ENCODE measurements around the gene ABLIM2. TPM values are rescaled to one million over a fixed set of nuclear protein-coding genes. Genes with fewer than 3 reads are reported as not detected.

ABLIM2 gene
- total and polyA plus RNA-seq, 10 of the 15 experiments (the other 5 are each of a cell fraction or from before 2014, with no cell fraction given): 0.03 to 0.15 (median 0.05) TPM; not detected in 7

GRCh38 chr4:8167815-8168214 is 9.2 kb upstream of the ABLIM2 start (continued):
- TF ChIP-seq KLF5 (IDR thresholded peaks at IDR 0.05; ENCODE audit: partially characterized antibody) (no peak), ZSCAN29 (IDR thresholded peaks at IDR 0.05) (no peak), CHD2 (IDR thresholded peaks at IDR 0.05; ENCODE audit: borderline replicate concordance, low read depth, low read length) (no peak), ZBED1 (IDR thresholded peaks at IDR 0.05; ENCODE audit: borderline replicate concordance) (no peak), NBN (IDR thresholded peaks at IDR 0.05) (no peak)

GRCh38 chr4:8167291-8167690 is 8.7 kb upstream of the ABLIM2 start:
- H3K9me3 ChIP-seq (replicated peaks; ENCODE audit: control insufficient read depth, insufficient read depth, low read length): peaks cover 8% of the 10 kb centered on the region; the same call in 2 of the 3 replicates
- RAD21 ChIA-PET (ENCODE audit: unreplicated experiment): no interaction called here
- no peak overlapping the region for H3K4me3 ChIP-seq
- FAIRE-seq (no peak), DNase-seq (ENCODE audit: low read depth, low spot score) (no peak), ATAC-seq (no peak)
- no peak overlapping the region for H3K4me2 ChIP-seq (ENCODE audit: control insufficient read depth, insufficient read depth)
- H2AFZ ChIP-seq (ENCODE audit: control insufficient read depth, low read depth, low read length): no peak overlapping the region
- CTCF ChIA-PET: interaction anchor here (0.7 kb wide), 1 partner anchor 10 kb away, joined by 4 read pairs; no protein-coding TSS in a partner anchor
- H3K27me3 ChIP-seq (replicated peaks in 1 of 2; ENCODE audit: control insufficient read depth in 2 of 2, insufficient read depth in 2 of 2, low read length in 1 of 2): no peaks in the 10 kb centered on the region
- TF ChIP-seq POU2F2 (IDR thresholded peaks at IDR 0.05; ENCODE audit: borderline replicate concordance, low read depth, low read length): no peak
- TF ChIP-seq, protein P1, sequence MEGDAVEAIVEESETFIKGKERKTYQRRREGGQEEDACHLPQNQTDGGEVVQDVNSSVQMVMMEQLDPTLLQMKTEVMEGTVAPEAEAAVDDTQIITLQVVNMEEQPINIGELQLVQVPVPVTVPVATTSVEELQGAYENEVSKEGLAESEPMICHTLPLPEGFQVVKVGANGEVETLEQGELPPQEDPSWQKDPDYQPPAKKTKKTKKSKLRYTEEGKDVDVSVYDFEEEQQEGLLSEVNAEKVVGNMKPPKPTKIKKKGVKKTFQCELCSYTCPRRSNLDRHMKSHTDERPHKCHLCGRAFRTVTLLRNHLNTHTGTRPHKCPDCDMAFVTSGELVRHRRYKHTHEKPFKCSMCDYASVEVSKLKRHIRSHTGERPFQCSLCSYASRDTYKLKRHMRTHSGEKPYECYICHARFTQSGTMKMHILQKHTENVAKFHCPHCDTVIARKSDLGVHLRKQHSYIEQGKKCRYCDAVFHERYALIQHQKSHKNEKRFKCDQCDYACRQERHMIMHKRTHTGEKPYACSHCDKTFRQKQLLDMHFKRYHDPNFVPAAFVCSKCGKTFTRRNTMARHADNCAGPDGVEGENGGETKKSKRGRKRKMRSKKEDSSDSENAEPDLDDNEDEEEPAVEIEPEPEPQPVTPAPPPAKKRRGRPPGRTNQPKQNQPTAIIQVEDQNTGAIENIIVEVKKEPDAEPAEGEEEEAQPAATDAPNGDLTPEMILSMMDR (IDR thresholded peaks at IDR 0.05 in 2 of 3, conservative IDR thresholded peaks at IDR 0.05 in 1 of 3; ENCODE audit: control insufficient read depth in 2 of 3, extremely low read depth in 1 of 3, insufficient read depth in 1 of 3, low read depth in 3 of 3, low read length in 3 of 3): no peak
- no peak for TF ChIP-seq STAT1 (conservative IDR thresholded peaks at IDR 0.05)
- TF ChIP-seq, protein P2, sequence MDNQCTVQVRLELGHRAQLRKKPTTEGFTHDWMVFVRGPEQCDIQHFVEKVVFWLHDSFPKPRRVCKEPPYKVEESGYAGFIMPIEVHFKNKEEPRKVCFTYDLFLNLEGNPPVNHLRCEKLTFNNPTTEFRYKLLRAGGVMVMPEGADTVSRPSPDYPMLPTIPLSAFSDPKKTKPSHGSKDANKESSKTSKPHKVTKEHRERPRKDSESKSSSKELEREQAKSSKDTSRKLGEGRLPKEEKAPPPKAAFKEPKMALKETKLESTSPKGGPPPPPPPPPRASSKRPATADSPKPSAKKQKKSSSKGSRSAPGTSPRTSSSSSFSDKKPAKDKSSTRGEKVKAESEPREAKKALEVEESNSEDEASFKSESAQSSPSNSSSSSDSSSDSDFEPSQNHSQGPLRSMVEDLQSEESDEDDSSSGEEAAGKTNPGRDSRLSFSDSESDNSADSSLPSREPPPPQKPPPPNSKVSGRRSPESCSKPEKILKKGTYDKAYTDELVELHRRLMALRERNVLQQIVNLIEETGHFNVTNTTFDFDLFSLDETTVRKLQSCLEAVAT (IDR thresholded peaks at IDR 0.05): no peak
- peak; percentile 64; the same call in 1 of the 2 replicates for TF ChIP-seq SPI1 (IDR thresholded peaks at IDR 0.05; ENCODE audit: borderline replicate concordance, insufficient read depth, low read depth, low read length)
- no peak for TF ChIP-seq CHD2 (IDR thresholded peaks at IDR 0.05; ENCODE audit: borderline replicate concordance, low read depth, low read length)
- in situ Hi-C loops (cut with MboI): no loop called here
- WGBS (ENCODE audit: insufficient coverage, insufficient replicate concordance, low lambda C conversion rate, missing lambda C conversion rate): 21% methylated on average over 2 of the region's 2 CpGs
- H3K36me3 ChIP-seq (ENCODE audit: control insufficient read depth in 2 of 2, insufficient read depth in 2 of 2, low read length in 1 of 2): no peaks in the 10 kb centered on the region
- H3K79me2 ChIP-seq (ENCODE audit: control insufficient read depth, insufficient read depth, low read length): no peaks in the 10 kb centered on the region
- H3K4me1 ChIP-seq (ENCODE audit: control insufficient read depth, insufficient read depth, low read length): peaks cover 8% of the 10 kb centered on the region
- SMC1A ChIA-PET (ENCODE audit: uncharacterized antibody, unreplicated experiment): no interaction called here
- POLR2A ChIA-PET: no interaction called here
- no peak overlapping the region for H3K9ac ChIP-seq (ENCODE audit: control insufficient read depth, insufficient read depth, low read length)
- no peak overlapping the region for H3K27ac ChIP-seq (ENCODE audit: control insufficient read depth, insufficient read depth)
- H4K20me1 ChIP-seq (ENCODE audit: control insufficient read depth, insufficient read depth): no peaks in the 10 kb centered on the region
- no TSS peak for BruUV-seq (replicated peaks)
- intact Hi-C loops (cut with micrococcal nuclease; ENCODE audit: unreplicated experiment): no loop called here
